ENCODE measurements around the gene GREM1.
A peak's percentile ranks its signal among the peaks of the same experiment; 100 is the strongest.

GREM1 gene

DNA sequence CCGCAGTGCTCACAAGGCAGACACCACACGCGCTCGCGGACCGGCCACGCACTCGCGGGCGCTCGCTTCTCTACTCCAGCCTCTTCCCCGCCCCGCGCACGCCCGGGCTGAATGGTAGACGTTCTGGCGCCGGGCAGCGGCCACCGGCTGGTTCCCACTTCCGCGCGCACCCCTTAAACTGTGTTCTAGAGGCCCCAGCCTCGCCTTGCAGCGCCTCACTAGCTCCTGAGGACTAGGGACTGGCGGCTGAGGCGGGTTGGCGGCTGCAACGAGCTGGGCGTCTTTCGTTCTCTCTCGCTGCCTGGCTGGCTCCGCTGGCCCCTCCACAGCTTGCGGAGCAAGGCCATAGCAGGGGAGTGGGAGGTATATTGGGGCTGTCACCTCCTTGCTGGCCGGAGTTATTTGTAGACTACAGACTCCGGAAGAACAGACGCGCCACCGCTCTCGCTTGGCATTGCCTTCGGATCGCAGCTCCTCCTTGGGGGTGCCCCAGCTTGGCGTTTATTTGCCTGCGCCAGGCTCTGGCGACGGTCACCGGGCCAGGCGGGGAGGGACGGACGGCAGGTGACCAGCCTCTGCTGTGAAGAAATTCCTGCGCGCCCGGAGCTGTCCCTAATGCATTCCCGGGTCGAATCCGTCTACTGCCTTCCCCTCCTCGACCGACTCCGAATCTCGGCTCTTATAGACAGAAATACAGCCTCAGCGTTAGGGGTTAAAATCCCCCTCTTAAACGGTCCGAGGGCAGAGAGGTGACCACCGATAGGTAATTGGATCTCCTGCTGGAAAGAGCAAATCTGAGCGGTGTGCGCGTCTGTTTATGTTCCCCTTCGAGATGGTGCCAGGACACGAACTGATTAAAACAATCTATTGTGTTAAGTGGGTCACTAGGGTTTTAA, 1.3 kb downstream of the GREM1 start:
- Histone ChIP-seq H3K23ac (ENCODE audit: low read length) (no peak overlapping the region), H4K5ac (ENCODE audit: low read length) (no peak overlapping the region), H3K4me1 (ENCODE audit: control insufficient read depth, low read depth, low read length) (peaks cover 2% of the 10 kb centered on the region), H3K4ac (ENCODE audit: low read depth, low read length) (no peak overlapping the region), H3K9ac (ENCODE audit: low read length) (peak overlapping the region; percentile 52), H3K4me2 (ENCODE audit: low read length) (peak overlapping the region; percentile 78), H3K56ac (ENCODE audit: low read length) (peak overlapping the region; percentile 68), H4K8ac (ENCODE audit: low read depth, low read length) (no peak overlapping the region), H3K27me3 (ENCODE audit: insufficient read depth, low read length, poor library complexity) (peaks cover 15% of the 10 kb centered on the region), H3K36me3 (ENCODE audit: control insufficient read depth, insufficient read depth, low read length) (no peaks in the 10 kb centered on the region), H3K27ac (ENCODE audit: low read depth, low read length) (no peak overlapping the region), H2BK15ac (replicated peaks; ENCODE audit: low read depth) (no peak overlapping the region), H3K4me3 (ENCODE audit: low read length) (peak overlapping the region; percentile 37), H2BK5ac (ENCODE audit: low read length) (no peak overlapping the region), H2AK5ac (ENCODE audit: low read length) (no peak overlapping the region), H3K79me1 (ENCODE audit: low read length) (no peaks in the 10 kb centered on the region), H3K18ac (ENCODE audit: low read length) (no peak overlapping the region), H2BK120ac (ENCODE audit: low read depth, low read length) (no peak overlapping the region), H3K79me2 (ENCODE audit: control insufficient read depth, insufficient read depth, low read length) (no peaks in the 10 kb centered on the region)
- peak; percentile 52 for DNase-seq
- no CpG with 5 or more reads among the region's 70 CpGs for WGBS (ENCODE audit: extremely low coverage, insufficient coverage, low lambda C conversion rate)

DNA sequence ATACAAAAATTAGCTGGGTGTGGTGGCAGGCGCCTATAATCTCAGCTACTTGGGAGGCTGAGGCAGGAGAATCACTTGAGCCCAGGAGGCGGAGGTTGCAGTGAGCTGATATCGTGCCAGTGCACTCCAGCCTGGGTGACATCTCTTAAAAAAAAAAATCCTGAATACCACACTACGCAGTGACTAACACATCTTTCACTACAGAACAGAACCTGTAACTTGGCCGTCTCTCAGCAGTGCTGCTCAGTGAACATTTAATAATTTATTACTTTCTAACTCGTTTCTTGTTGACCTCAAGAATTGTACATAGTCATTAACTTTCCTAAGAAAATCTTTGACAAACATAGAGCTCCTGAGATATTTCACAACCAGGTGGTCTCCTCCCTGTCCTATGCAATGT, 3.8 kb downstream of the GREM1 start:
- Histone ChIP-seq H4K5ac (ENCODE audit: low read length) (no peak overlapping the region), H3K27me3 (ENCODE audit: insufficient read depth, low read length, poor library complexity) (peaks cover 9% of the 10 kb centered on the region), H3K9ac (ENCODE audit: low read length) (no peak overlapping the region), H3K4me2 (ENCODE audit: low read length) (no peak overlapping the region), H3K4me1 (ENCODE audit: control insufficient read depth, low read depth, low read length) (no peaks in the 10 kb centered on the region), H3K23ac (ENCODE audit: low read length) (no peak overlapping the region), H3K79me2 (ENCODE audit: control insufficient read depth, insufficient read depth, low read length) (no peaks in the 10 kb centered on the region), H4K8ac (ENCODE audit: low read depth, low read length) (no peak overlapping the region), H2BK120ac (ENCODE audit: low read depth, low read length) (no peak overlapping the region), H3K18ac (ENCODE audit: low read length) (no peak overlapping the region), H3K56ac (ENCODE audit: low read length) (no peak overlapping the region), H2BK5ac (ENCODE audit: low read length) (no peak overlapping the region), H3K4ac (ENCODE audit: low read depth, low read length) (no peak overlapping the region), H2AK5ac (ENCODE audit: low read length) (no peak overlapping the region), H3K4me3 (ENCODE audit: low read length) (no peak overlapping the region), H2BK15ac (replicated peaks; ENCODE audit: low read depth) (no peak overlapping the region), H3K79me1 (ENCODE audit: low read length) (no peaks in the 10 kb centered on the region), H3K36me3 (ENCODE audit: control insufficient read depth, insufficient read depth, low read length) (no peaks in the 10 kb centered on the region), H3K27ac (ENCODE audit: low read depth, low read length) (no peak overlapping the region)
- no peak for DNase-seq
- no CpG with 5 or more reads among the region's 6 CpGs for WGBS (ENCODE audit: extremely low coverage, insufficient coverage, low lambda C conversion rate)

DNA sequence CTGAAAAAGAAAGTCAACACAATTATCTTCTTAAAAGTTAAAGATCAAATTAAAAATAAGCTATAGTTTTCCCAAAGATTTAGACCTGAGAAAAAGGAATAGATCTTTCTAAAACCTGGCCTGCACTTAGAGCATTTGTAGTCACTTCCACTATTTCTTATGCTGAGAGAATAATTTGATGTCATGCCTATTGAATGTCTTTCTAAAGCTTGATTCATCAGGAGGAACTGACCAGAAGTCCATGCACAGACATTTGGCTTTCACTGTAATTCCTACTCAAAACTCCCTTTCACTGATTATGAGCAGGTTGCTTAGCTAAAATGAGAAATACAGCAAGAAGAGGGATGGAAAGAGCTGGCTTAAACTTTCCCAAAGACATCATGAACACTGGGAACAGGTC, 4.3 kb downstream of the GREM1 start:
- no peaks in the 10 kb centered on the region for H3K79me1 ChIP-seq (ENCODE audit: low read length)
- H2BK120ac ChIP-seq (ENCODE audit: low read depth, low read length) = no peak overlapping the region
- no peaks in the 10 kb centered on the region for H3K79me2 ChIP-seq (ENCODE audit: control insufficient read depth, insufficient read depth, low read length)
- H3K36me3 ChIP-seq (ENCODE audit: control insufficient read depth, insufficient read depth, low read length) = no peaks in the 10 kb centered on the region
- DNase-seq = no peak
- H3K18ac ChIP-seq (ENCODE audit: low read length) = no peak overlapping the region
- no peak overlapping the region for H3K9ac ChIP-seq (ENCODE audit: low read length)
- H2BK5ac ChIP-seq (ENCODE audit: low read length) = no peak overlapping the region
- no peak overlapping the region for H2AK5ac ChIP-seq (ENCODE audit: low read length)
- H2BK15ac ChIP-seq (replicated peaks; ENCODE audit: low read depth) = no peak overlapping the region
- no peak overlapping the region for H3K4me2 ChIP-seq (ENCODE audit: low read length)
- H4K8ac ChIP-seq (ENCODE audit: low read depth, low read length) = no peak overlapping the region
- no peak overlapping the region for H3K56ac ChIP-seq (ENCODE audit: low read length)
- no peaks in the 10 kb centered on the region for H3K4me1 ChIP-seq (ENCODE audit: control insufficient read depth, low read depth, low read length)
- H3K23ac ChIP-seq (ENCODE audit: low read length) = no peak overlapping the region
- no peak overlapping the region for H3K4me3 ChIP-seq (ENCODE audit: low read length)
- H3K4ac ChIP-seq (ENCODE audit: low read depth, low read length) = no peak overlapping the region
- H3K27me3 ChIP-seq (ENCODE audit: insufficient read depth, low read length, poor library complexity) = peaks cover 5% of the 10 kb centered on the region
- no peak overlapping the region for H4K5ac ChIP-seq (ENCODE audit: low read length)
- H3K27ac ChIP-seq (ENCODE audit: low read depth, low read length) = no peak overlapping the region

DNA sequence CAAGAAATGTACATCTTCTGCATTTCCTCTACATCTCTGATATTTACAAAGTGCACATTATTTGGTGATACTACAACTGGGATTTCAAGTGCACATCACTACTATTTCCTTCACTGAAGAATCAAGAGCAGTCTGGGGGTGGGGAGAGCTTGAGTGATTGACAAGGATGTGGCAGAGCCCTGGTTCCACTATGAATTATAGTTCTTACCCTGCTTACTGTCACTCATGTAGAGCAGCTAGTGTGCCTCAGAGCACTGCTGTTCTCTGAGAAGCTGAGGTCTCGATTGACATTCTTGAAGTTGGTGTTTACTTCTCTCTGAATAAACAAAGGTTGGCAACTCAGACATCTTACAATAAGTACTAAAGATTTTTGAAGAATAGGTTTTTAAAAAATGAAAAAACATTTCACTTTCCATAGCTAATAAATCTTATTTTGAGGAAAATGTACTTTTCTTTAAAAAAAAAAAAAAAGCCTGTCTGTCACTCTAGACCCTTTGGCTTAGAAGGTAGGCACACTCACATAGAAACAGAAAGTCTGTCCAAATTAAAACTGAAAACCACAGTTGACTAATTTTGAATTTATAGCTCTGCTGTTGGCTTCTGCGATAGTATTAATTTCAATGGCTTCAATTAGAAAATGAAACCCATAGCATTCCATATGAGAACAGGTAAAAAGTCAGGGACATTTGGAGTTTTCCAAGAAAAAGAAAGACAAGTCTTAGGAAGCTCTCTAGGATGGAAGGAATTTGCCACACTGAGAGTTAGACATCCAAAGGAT, 5.6 kb downstream of the GREM1 start:
- Histone ChIP-seq H3K4ac (ENCODE audit: low read depth, low read length) (no peak overlapping the region), H3K79me1 (ENCODE audit: low read length) (no peaks in the 10 kb centered on the region), H3K56ac (ENCODE audit: low read length) (no peak overlapping the region), H3K9ac (ENCODE audit: low read length) (no peak overlapping the region), H2BK120ac (ENCODE audit: low read depth, low read length) (no peak overlapping the region), H4K8ac (ENCODE audit: low read depth, low read length) (no peak overlapping the region), H3K79me2 (ENCODE audit: control insufficient read depth, insufficient read depth, low read length) (no peaks in the 10 kb centered on the region), H4K5ac (ENCODE audit: low read length) (no peak overlapping the region), H3K18ac (ENCODE audit: low read length) (no peak overlapping the region), H2BK5ac (ENCODE audit: low read length) (no peak overlapping the region), H3K27ac (ENCODE audit: low read depth, low read length) (no peak overlapping the region), H2BK15ac (replicated peaks; ENCODE audit: low read depth) (no peak overlapping the region), H3K4me2 (ENCODE audit: low read length) (no peak overlapping the region), H3K27me3 (ENCODE audit: insufficient read depth, low read length, poor library complexity) (peaks cover 3% of the 10 kb centered on the region), H3K23ac (ENCODE audit: low read length) (no peak overlapping the region), H3K4me1 (ENCODE audit: control insufficient read depth, low read depth, low read length) (no peaks in the 10 kb centered on the region), H2AK5ac (ENCODE audit: low read length) (no peak overlapping the region), H3K36me3 (ENCODE audit: control insufficient read depth, insufficient read depth, low read length) (no peaks in the 10 kb centered on the region), H3K4me3 (ENCODE audit: low read length) (no peak overlapping the region)
- no peak for DNase-seq
- WGBS (ENCODE audit: extremely low coverage, insufficient coverage, low lambda C conversion rate) = no CpG with 5 or more reads among the region's 2 CpGs

DNA sequence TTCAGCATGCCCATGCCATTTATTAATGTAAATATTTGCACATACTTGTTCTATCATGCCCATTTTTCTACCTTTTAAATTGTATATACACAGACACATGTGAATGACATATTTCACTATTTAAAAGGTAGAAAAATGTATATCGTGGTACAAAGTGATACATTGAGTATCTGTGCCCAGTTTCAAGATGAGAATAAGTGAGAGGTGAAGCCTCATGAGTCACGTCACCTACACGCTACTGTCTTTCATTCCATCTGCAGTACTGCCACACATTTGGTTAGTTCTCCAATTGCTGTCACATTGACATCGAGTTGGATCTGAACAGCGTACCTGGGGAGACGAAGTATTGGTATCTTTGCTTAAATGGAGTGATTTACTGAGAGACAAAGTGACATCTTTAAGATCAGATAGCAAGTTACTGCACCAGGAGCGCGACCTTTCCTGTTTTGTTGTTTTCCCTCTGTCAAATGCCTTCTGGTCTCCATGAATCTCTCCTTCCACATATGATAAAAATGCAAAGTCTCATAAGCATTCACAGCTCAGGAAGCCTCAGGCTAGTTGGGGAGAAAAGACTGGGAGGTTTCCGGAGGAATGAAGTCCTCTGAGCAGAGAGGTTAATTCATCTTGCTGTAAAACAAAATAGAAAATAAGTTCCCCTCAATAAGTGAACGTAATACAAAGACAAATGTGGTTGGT, 12.0 kb downstream of the GREM1 start:
- Histone ChIP-seq H3K79me2 (ENCODE audit: control insufficient read depth, insufficient read depth, low read length) (no peaks in the 10 kb centered on the region), H3K56ac (ENCODE audit: low read length) (peak overlapping the region; percentile 47), H2AK5ac (ENCODE audit: low read length) (no peak overlapping the region), H3K4me3 (ENCODE audit: low read length) (no peak overlapping the region), H3K79me1 (ENCODE audit: low read length) (no peaks in the 10 kb centered on the region), H2BK5ac (ENCODE audit: low read length) (no peak overlapping the region), H2BK120ac (ENCODE audit: low read depth, low read length) (no peak overlapping the region), H3K4me1 (ENCODE audit: control insufficient read depth, low read depth, low read length) (peaks cover 6% of the 10 kb centered on the region), H3K9ac (ENCODE audit: low read length) (no peak overlapping the region), H3K36me3 (ENCODE audit: control insufficient read depth, insufficient read depth, low read length) (no peaks in the 10 kb centered on the region), H3K4me2 (ENCODE audit: low read length) (no peak overlapping the region), H3K27me3 (ENCODE audit: insufficient read depth, low read length, poor library complexity) (no peaks in the 10 kb centered on the region), H2BK15ac (replicated peaks; ENCODE audit: low read depth) (no peak overlapping the region), H3K18ac (ENCODE audit: low read length) (no peak overlapping the region), H3K23ac (ENCODE audit: low read length) (no peak overlapping the region), H3K27ac (ENCODE audit: low read depth, low read length) (no peak overlapping the region), H4K8ac (ENCODE audit: low read depth, low read length) (no peak overlapping the region), H4K5ac (ENCODE audit: low read length) (no peak overlapping the region), H3K4ac (ENCODE audit: low read depth, low read length) (no peak overlapping the region)
- DNase-seq = peak; percentile 37
- no CpG with 5 or more reads among the region's 10 CpGs for WGBS (ENCODE audit: extremely low coverage, insufficient coverage, low lambda C conversion rate)

Data from mesendoderm (in vitro differentiated cells).